GM13976 (cell line): ENCODE measurements around the gene CLCN7.

ENCODE experiments used
- DNase-seq: peaks from one replicate; pipeline ENCODE4 v3.0.0; 2012; ENCODE audit warnings: low spot score
- in situ Hi-C: fragments of 300-500 bp; cut with MboI; formaldehyde crosslinking; loops from one replicate; pipeline ENCODE4 v1.12.0; 2022; ENCODE audit warnings: low sequenced_read_pairs, mixed read lengths, inconsistent platforms; ENCODE audit not compliant: unreplicated experiment
- TF ChIP-seq, protein P1 (sequence below): IDR thresholded peaks from 2 replicates; pipeline ENCODE4 v1.5.1; 2012; ENCODE audit warnings: borderline replicate concordance, mild to moderate bottlenecking; ENCODE audit not compliant: insufficient read depth; ENCODE audit errors: extremely low read depth, missing control alignments, control extremely low read depth

Gene CLCN7

DNA sequence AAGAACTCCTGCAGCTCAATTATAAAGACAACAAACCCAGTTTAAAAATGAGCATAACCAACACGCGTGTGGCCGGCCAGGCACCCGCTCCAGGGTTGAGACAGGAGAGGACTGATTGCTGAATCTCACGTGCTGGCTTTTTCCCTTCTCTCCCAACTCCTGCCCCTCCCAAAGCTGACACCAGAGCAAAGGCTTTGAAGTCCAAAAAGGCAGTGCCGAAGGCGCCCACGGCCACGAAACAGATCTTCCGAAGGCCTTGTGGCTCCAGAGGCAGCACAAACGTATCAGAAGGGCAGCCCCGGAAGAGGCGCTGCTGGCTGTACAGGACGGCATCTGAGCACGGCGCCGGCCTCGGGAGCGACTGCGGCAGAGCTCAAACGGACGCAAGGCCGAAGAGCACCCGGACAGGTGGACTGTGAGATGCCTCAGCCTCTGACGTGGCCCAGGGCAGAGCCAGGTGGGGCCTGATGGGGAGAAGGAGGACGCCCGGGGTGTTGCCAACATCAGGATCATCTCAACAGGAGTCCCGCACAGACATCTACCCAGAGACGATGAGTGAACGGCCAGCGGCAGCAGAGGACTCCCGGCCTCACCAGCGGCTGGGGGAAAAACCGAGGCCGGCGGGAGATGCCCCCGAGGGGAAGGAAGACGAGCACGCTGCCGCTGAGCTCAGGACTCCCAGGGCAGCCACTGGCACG lies 10.5 kb downstream of the CLCN7 start:
- in situ Hi-C loops = no loop called here
- DNase-seq = no peak
- TF ChIP-seq, protein P1, sequence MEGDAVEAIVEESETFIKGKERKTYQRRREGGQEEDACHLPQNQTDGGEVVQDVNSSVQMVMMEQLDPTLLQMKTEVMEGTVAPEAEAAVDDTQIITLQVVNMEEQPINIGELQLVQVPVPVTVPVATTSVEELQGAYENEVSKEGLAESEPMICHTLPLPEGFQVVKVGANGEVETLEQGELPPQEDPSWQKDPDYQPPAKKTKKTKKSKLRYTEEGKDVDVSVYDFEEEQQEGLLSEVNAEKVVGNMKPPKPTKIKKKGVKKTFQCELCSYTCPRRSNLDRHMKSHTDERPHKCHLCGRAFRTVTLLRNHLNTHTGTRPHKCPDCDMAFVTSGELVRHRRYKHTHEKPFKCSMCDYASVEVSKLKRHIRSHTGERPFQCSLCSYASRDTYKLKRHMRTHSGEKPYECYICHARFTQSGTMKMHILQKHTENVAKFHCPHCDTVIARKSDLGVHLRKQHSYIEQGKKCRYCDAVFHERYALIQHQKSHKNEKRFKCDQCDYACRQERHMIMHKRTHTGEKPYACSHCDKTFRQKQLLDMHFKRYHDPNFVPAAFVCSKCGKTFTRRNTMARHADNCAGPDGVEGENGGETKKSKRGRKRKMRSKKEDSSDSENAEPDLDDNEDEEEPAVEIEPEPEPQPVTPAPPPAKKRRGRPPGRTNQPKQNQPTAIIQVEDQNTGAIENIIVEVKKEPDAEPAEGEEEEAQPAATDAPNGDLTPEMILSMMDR = no peak

DNA sequence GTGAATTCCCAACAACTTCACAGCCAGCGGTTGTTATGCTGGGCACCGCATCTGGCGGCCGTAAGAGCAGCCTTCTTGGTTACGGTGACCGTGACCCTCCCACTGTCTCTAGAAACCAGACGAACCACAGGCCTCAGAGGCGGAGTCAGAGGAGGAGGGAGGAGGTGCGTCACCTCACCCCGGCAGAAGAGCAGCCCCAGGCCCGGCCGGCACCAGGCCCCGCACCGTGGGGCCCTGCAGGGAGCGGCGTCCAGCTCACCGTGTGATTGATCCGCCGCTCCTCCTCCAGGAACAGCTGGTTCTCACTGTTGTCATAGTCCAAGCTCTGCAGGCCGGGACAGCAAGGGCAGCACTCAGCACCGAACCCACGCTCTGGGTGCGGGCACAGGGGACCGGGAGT lies 13.7 kb downstream of the CLCN7 start:
- DNase-seq = no peak
- TF ChIP-seq, protein P1 = no peak
- in situ Hi-C loops = no loop called here

DNA sequence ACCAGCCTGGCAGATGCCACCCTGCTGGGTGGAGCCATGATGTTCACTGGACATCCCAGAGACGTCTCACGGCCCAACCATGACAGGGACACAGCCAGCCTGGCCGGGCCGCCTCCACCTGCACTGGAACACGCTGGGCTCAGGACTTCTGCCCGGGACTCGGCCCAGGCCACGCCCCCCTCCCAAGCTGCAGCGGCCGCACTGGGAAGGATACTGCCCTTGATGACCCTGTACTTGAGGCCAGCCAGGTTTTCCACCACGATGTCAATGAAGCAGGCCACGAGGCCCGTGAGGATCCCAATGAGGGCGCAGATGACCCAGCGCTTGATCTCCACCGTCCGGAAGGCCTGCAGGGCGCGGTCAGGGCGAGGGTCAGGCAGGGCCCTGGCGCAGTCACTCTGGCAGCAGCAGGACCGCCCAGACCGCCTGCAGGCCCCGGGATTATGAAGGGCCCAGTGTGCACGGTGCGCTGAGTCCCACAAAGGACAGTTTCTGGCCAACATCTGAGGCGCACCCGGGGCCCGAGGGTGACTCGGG lies 14.2 kb downstream of the CLCN7 start:
- in situ Hi-C loops = no loop called here
- DNase-seq = no peak
- TF ChIP-seq, protein P1 = no peak

DNA sequence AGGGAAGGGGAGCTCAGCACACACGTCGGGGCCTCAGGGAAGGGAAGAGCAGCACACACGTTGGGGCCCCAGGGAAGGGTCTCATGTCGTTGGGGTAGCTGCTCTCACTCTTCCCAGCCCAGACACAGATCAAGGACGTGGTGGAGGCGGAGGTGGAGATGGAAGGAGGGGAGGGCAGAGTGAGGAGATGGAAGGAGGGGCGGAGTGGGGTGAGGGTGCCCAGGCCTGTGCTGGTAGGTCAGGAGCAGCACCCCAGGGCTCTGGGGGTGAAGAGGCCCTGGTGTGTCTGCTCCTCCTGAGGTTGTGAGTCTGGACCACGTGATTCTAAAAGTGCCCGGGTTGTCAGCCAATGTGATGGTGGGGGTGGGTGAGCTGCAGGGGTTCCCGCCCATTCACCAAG lies 14.9 kb downstream of the CLCN7 start:
- TF ChIP-seq, protein P1 = no peak
- in situ Hi-C loops = no loop called here
- no peak for DNase-seq

DNA sequence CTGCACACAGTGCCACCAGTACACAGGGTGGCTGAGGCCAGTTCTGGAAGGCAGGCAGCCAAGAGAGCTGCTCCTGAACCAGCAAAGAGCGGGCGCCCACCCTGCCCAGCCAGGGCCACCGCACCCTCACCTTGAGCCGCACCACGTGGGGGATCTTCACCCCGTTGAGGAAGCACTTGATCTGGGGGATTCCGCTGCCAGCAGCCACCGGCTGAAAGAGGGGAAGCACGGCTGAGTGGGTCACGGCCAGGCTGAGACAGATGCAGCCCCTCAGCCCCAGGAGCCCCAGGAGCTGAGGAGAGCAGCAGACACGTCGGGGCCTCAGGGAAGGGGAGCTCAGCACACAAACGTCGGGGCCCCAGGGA lies 15.9 kb downstream of the CLCN7 start:
- in situ Hi-C loops = no loop called here
- peak; percentile 80 for DNase-seq
- TF ChIP-seq, protein P1 = no peak

DNA sequence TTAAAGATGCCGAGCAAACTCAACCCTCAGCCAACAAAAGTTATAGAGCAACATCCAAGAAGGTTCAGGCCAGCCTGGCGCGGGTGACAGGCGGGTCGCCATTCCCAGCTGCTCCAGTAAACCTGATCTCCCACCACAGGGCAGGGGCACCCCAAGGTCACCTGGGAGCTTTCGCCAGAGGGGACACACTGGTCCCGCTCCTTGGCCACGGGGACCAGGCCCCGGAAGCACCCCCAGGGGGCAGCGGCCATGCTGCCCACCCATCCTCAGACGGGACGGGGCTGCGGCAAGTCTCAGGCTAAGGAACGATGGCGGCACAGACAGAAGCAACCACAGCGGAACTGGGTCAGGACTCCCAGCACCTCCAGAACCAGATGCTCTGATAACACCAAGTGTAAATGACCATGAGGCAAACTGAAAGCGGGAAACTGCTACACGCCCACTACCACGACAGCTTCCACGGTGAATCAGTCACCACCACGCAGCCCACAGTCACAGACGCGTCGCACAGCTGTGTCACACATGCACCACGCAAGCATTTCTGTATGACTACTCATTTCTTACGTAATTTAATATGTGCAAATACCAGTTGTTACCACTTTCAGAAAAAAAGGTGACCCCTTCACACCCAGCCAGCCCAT lies 16.4 kb downstream of the CLCN7 start:
- TF ChIP-seq, protein P1 = no peak
- in situ Hi-C loops = no loop called here
- DNase-seq = peak; percentile 67
